22Rv1 (cell line): ENCODE measurements around the gene GRIK4.
"Not testable (repeated sequence)": the region's sequence is repeated elsewhere in the genome, so short reads cannot be mapped to it uniquely, and the experiment has no call there.

Source experiments
- CTCF ChIP-seq: fragments of 450-650 bp; IDR thresholded peaks from 2 replicates; pipeline ENCODE4 v1.5.1; 2017; ENCODE audit warnings: mild to moderate bottlenecking
- ZFX ChIP-seq: fragments of 450-650 bp; IDR thresholded peaks from 2 replicates; pipeline ENCODE4 v1.6.1; 2017; ENCODE audit warnings: antibody characterized with exemption, borderline replicate concordance

- not testable (repeated sequence) for TF ChIP-seq CTCF, ZFX
These were observed 8.0 kb upstream of the GRIK4 start for GRCh38 chr11:120503529-120503928.
